Neural crest cell (in vitro differentiated cells): ENCODE measurements around the gene IRAK3. TPM values are rescaled to one million over a fixed set of nuclear protein-coding genes. Genes with fewer than 3 reads are reported as not detected.

Experiments used
- DNase-seq: peaks from one replicate; pipeline ENCODE4 v3.0.0; 2021; ENCODE audit warnings: low read depth, mixed read lengths, low spot score
- H3K27ac Mint-ChIP-seq: one replicate; pipeline ENCODE4 v1.8.0; 2021; ENCODE audit warnings: mild to moderate bottlenecking, mixed read lengths; ENCODE audit not compliant: unreplicated experiment
- H3K27me3 Mint-ChIP-seq: 2 replicates; pipeline ENCODE4 v1.8.0; 2021; ENCODE audit warnings: low read depth, mild to moderate bottlenecking, mixed read lengths
- H3K36me3 Mint-ChIP-seq: 2 replicates; pipeline ENCODE4 v1.8.0; 2021; ENCODE audit warnings: low read depth, mild to moderate bottlenecking, mixed read lengths
- H3K4me1 Mint-ChIP-seq: 2 replicates; pipeline ENCODE4 v1.8.0; 2021; ENCODE audit warnings: mixed read lengths
- H3K4me3 Mint-ChIP-seq: one replicate; pipeline ENCODE4 v1.8.0; 2021; ENCODE audit warnings: mild to moderate bottlenecking, mixed read lengths
- H3K9me3 Mint-ChIP-seq: 2 replicates; pipeline ENCODE4 v1.8.0; 2021; ENCODE audit warnings: mixed read lengths
- total RNA-seq: library from RNA; stranded (reverse); gene quantifications from 2 replicates; pipeline ENCODE4 v1.2.1, GENCODE V29; 2021
- TF ChIP-seq, protein P1 (sequence below): fragments of 200-600 bp; sonication (generic); conservative IDR thresholded peaks from 2 replicates; pipeline ENCODE4 v1.5.0; 2021; ENCODE audit warnings: antibody characterized with exemption, mild to moderate bottlenecking

Gene IRAK3
- total RNA-seq, 1 donor from 2014 or later, result 0.56 TPM

DNA sequence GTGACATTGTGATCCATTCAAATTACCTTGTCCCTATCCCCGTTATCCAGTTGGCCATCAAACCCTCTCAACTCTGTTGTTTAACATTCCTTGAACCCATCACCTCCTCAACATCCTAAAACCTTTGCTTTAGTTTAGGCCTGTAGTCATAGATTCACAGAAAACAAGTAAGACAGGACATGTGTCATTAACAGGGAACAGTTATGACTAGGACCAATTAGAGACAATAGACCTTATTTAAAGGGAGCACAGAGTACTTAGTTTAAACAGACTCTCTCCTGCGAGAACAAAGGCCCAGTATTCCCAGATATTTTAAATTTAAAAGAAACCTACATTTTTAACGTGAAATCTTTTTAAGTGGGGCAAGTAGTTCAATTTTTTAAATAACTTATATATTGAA is 93.2 kb downstream of the IRAK3 start:
- Mint-ChIP-seq H3K36me3 (no peaks in the 10 kb centered on the region), H3K4me1 (no peaks in the 10 kb centered on the region), H3K27me3 (peaks cover 3% of the 10 kb centered on the region), H3K9me3 (peaks cover 2% of the 10 kb centered on the region), H3K4me3 (no peak overlapping the region), H3K27ac (no peak overlapping the region)
- DNase-seq, result no peak
- TF ChIP-seq, protein P1, sequence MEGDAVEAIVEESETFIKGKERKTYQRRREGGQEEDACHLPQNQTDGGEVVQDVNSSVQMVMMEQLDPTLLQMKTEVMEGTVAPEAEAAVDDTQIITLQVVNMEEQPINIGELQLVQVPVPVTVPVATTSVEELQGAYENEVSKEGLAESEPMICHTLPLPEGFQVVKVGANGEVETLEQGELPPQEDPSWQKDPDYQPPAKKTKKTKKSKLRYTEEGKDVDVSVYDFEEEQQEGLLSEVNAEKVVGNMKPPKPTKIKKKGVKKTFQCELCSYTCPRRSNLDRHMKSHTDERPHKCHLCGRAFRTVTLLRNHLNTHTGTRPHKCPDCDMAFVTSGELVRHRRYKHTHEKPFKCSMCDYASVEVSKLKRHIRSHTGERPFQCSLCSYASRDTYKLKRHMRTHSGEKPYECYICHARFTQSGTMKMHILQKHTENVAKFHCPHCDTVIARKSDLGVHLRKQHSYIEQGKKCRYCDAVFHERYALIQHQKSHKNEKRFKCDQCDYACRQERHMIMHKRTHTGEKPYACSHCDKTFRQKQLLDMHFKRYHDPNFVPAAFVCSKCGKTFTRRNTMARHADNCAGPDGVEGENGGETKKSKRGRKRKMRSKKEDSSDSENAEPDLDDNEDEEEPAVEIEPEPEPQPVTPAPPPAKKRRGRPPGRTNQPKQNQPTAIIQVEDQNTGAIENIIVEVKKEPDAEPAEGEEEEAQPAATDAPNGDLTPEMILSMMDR, result no peak

DNA sequence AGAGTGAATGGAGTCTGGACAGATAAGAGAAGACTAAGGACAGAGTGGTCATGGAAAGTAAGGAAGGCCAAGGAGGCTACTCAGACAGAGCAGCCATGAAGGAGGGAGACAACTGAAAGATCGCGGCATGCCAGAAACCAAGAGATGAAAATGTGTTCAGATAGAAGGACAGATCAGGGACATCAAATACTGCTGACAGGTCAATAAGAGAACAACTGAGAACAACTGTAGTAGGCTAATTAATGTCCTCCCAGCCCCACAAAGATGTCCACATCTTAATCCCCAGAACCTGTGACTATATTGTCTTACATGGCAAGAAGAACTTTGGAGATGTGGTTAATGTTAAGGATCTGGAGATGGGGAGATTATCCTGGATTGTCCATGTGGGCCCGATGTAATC is 98.3 kb downstream of the IRAK3 start:
- Mint-ChIP-seq H3K27me3 (peaks cover 3% of the 10 kb centered on the region), H3K36me3 (no peaks in the 10 kb centered on the region), H3K27ac (no peak overlapping the region), H3K9me3 (no peaks in the 10 kb centered on the region), H3K4me3 (no peak overlapping the region), H3K4me1 (no peaks in the 10 kb centered on the region)
- TF ChIP-seq, protein P1, result no peak
- DNase-seq, result no peak

DNA sequence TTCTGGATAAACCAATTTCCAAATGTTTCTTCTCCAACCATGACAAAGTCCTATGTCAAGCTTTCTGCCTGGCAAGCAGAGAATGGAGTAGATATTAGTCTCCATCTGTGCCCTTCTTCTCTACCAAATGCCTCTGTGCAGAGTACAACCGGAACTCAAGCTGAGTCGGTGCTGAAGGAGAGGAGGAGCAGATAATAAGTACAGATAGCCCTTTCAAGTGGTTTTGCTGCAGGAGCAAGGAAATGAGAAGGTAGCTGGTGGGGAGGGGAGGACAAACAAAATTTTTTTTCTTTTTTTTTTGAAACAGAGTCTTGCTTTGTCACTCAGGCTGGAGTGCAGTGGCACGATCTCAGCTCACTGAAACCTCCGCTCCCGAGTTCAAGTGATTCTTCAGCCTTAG is 99.1 kb downstream of the IRAK3 start:
- DNase-seq, result no peak
- Mint-ChIP-seq H3K9me3 (no peaks in the 10 kb centered on the region), H3K27ac (no peak overlapping the region), H3K4me1 (no peaks in the 10 kb centered on the region), H3K36me3 (no peaks in the 10 kb centered on the region), H3K27me3 (peaks cover 8% of the 10 kb centered on the region), H3K4me3 (no peak overlapping the region)
- TF ChIP-seq, protein P1, result no peak

DNA sequence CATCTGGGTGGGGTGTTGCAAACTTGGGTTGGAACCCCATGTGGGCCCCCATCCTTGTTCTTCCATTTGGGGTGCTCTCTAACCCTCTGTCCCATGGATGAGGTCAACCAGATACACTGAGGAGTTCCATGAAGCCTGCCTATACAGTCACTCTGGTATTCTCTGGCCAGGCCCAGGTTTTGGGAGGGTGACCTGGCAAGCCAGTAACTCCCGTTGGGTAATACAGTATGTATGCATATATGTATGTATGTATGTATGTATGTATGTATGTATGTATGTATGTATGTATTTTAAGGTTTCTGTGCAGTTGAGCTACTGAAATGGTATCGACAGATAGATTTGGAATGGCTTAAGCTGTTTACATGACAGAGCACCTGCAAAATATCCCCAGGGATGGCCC is 100.5 kb downstream of the IRAK3 start:
- no peaks in the 10 kb centered on the region for H3K36me3 Mint-ChIP-seq
- H3K9me3 Mint-ChIP-seq, result no peaks in the 10 kb centered on the region
- no peak overlapping the region for H3K4me3 Mint-ChIP-seq
- TF ChIP-seq, protein P1, result no peak
- no peak overlapping the region for H3K27ac Mint-ChIP-seq
- H3K27me3 Mint-ChIP-seq, result peaks cover 8% of the 10 kb centered on the region
- no peaks in the 10 kb centered on the region for H3K4me1 Mint-ChIP-seq
- no peak for DNase-seq

DNA sequence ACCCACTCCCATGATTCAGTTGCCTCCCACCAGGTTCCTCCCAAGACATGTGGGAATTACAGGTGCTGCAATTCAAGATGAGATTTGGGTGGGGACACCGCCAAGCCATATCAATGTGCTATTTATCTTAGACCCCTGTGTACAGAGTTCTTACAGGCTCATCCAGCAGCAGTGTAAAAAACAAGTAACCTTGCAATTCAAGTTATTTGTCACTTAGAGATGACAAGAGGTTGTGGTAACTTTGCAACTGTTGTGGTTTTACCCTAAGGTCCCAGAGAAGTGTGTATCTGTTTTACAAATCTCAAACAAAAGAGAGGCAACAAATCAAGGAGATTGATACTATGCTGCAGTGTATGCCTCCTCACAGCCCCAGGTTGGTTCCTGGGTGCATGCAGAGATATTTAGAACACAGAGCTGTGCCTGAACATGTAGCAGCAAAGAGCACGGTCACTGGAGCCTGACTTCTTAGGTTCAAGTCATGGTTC is 101.7 kb downstream of the IRAK3 start:
- no peak overlapping the region for H3K4me3 Mint-ChIP-seq
- no peak for DNase-seq
- H3K36me3 Mint-ChIP-seq, result no peaks in the 10 kb centered on the region
- H3K27me3 Mint-ChIP-seq, result peaks cover 8% of the 10 kb centered on the region
- no peaks in the 10 kb centered on the region for H3K4me1 Mint-ChIP-seq
- TF ChIP-seq, protein P1, result no peak
- no peaks in the 10 kb centered on the region for H3K9me3 Mint-ChIP-seq
- no peak overlapping the region for H3K27ac Mint-ChIP-seq

DNA sequence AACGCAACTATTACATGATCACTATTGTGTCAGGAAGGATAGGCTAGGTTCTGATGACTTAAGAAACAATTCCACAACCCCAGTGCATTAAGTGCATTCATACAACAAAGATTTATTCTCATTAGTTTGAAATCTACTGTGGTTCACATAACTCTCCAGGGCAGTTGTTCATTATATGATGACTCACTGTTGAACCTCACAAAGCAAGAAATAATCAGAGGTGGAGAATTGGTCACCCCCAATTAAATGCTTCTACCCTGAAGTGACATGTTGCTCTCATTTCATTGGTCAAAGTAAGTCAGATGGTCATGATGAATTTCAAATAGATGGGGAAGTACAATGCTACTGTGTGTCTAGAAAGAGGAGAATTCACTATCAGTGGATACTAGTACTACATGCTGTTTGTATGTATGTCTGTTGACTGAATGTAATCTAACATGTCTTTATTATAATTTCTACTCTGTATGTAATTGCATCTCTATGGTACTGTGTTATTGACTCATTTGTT is 107.2 kb downstream of the IRAK3 start:
- TF ChIP-seq, protein P1, result no peak

More for the DNA sequence above, 107.2 kb downstream of the IRAK3 start:
- DNase-seq, result no peak
- no peaks in the 10 kb centered on the region for H3K36me3 Mint-ChIP-seq
- H3K4me3 Mint-ChIP-seq, result no peak overlapping the region
- H3K27me3 Mint-ChIP-seq, result peaks cover 34% of the 10 kb centered on the region
- H3K9me3 Mint-ChIP-seq, result no peaks in the 10 kb centered on the region
- no peaks in the 10 kb centered on the region for H3K4me1 Mint-ChIP-seq
- no peak overlapping the region for H3K27ac Mint-ChIP-seq
